Urothelium cell line (cell line): ENCODE measurements around the gene FAM114A1.
"Not testable (repeated sequence)": the region's sequence is repeated elsewhere in the genome, so short reads cannot be mapped to it uniquely, and the experiment has no call there.

Experiments used
- DNase-seq: peaks from one replicate; pipeline ENCODE4 v3.0.0; 2011; ENCODE audit warnings: low spot score, mixed read lengths
- FAIRE-seq: peaks from 2 replicates; lab custom pipeline; 2011; peaks lifted over from hg19 to GRCh38; lab: Jason Lieb, UNC

Gene FAM114A1

GRCh38 chr4:38896940-38897339, 29.3 kb downstream of the FAM114A1 start:
- FAIRE-seq (no peak), DNase-seq (no peak)

- DNase-seq: no peak
- FAIRE-seq: no peak
Observed at GRCh38 chr4:38898245-38898644, 30.6 kb downstream of the FAM114A1 start.

GRCh38 chr4:38902221-38902620, 34.6 kb downstream of the FAM114A1 start:
- DNase-seq (no peak), FAIRE-seq (no peak)

DNA sequence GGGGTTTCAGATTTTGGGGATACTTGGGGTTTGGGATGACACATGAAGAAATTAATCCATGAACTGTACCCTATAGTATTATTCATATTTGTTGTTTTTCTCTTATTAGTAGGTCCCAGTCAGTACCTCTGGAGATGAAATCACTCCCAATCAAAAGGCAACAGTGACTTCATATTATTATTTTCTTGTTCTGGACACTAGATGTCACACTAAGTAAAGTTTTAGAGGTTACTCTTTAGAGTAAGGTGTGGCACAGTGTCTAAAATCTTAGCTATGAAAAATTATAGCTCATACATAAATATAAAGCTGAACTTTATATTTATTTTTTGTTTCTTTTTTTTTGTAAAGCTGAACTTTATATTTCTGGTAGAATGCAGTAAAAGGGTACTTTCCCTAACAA, 35.1 kb downstream of the FAM114A1 start:
- no peak for FAIRE-seq

DNA sequence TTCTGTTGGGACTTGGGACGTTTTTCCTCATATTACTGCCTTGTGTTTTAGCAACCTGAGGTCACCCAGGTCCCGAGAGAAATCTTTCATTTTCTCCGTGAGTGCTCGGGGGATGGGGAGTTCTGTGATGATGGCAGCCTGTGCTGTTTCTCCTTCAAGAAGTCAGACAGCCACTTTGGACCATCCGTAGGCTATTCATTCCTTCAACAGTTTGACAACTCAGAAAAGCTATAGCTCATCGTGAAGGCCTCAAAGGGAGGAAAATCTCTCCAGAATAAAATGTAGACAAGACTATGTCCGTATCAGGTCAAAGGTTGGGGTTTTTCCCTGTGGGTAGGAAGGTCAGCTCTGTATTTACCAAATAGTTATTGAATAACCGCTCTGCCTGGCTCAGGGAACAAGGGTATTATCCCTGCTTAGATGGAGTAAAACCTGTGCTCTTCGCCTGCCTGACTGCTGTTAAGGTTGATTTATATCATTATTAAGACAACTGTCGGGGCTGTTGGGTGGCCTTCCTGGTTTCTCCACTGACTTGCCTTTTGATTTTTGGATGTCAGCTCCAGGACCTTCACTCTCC, 36.6 kb downstream of the FAM114A1 start:
- DNase-seq (no peak), FAIRE-seq (no peak)

More for the DNA sequence above, 35.1 kb downstream of the FAM114A1 start:
- peak; percentile 36 for DNase-seq

GRCh38 chr4:38904682-38905081, 37.1 kb downstream of the FAM114A1 start:
- FAIRE-seq: no peak
- no peak for DNase-seq

DNA sequence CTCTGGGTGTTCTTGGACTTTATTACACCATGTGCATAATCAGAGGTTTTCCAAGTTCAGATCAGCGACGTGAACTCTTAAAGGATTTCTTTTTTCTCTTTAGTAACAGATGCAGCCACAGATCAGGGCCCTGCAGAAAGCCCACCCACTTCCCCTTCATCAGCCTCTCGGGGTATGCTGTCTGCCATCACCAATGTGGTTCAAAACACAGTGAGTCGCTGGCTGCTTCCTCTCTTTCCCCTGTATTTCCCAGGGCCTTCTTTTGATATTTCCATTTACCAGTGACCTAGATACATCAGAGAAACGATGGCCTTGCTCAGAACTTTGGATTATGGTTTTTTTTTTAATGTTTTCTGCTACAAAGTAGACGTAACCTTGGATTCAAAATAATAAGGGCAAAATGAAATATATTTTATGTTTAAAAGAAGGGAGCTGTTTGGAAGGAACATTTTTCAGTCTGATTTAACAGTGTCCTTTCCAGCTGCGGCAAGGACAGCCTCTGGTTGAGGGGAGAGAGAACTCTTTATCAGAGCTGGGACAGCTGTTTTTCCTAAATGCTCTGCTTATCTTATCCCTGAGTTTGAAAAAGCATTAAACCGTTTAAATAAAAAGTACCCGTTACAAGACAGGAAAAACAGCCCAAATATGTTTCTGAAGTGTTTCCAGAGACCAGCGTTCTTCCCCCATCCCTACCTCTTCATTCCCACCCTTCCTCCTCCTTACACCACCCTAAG, 38.2 kb downstream of the FAM114A1 start:
- FAIRE-seq: no peak

GRCh38 chr4:38907696-38908270, 40.2 kb downstream of the FAM114A1 start:
- no peak for DNase-seq
- no peak for FAIRE-seq

More for the DNA sequence above, 38.2 kb downstream of the FAM114A1 start:
- DNase-seq: no peak

- FAIRE-seq (no peak), DNase-seq (no peak)
Observed at GRCh38 chr4:38909015-38909414, 41.4 kb downstream of the FAM114A1 start.

DNA sequence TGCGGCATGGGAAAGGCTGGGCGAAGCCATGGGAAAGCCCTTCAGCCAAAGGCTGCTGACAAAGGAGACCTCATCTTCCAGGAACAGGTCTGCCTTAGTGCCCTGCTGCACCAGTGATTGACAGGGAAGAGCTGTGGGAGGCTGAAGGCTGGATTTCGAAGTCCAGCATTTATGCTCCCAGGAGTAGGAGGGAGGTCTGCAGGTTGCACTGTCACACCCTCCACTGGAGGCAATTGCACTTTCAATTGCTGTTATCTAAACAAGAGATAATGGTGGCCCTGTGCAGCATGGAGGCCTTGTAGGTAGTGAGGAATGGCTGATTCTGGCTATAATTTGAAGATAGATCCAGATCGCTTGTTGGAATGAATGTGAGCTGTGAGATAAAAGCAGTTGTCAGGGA, 43.7 kb downstream of the FAM114A1 start:
- FAIRE-seq: no peak
- no peak for DNase-seq

DNA sequence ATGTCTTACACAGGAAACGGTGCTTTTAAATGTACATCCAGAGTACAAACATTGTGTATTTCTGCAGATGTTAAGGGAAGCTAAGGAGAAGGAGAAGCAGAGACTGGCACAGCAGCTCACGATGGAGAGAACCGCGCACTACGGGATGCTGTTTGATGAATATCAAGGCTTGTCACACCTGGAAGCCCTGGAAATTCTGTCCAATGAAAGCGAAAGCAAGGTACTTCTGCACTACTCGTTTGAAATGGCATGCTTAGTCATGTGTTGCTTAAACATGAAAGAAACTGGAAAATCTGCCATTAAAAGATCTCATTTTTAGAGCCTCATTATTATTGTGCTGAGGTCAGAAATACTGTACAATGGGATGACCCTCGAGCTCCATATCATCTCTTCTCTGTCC, 47.2 kb downstream of the FAM114A1 start:
- DNase-seq: no peak

DNA sequence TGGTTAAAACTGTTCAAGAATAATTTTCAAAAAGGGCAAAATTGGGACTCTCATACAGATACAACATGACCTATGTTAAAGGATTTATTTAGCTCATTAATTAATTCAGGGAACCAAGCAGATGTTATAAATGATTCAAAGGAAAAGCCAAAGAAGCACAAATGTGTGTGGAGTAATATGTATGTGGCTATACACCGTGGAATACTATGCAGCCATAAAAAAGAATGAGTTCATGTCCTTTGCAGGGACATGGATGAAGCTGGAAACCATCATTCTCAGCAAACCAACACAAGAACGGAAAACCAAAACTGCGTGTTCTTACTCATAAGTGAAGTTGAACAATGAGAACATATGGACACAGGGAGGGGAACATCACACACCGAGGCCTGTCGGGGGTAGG, 48.7 kb downstream of the FAM114A1 start:
- FAIRE-seq, DNase-seq: not testable (repeated sequence)

More for the DNA sequence above, 47.2 kb downstream of the FAM114A1 start:
- FAIRE-seq: no peak

DNA sequence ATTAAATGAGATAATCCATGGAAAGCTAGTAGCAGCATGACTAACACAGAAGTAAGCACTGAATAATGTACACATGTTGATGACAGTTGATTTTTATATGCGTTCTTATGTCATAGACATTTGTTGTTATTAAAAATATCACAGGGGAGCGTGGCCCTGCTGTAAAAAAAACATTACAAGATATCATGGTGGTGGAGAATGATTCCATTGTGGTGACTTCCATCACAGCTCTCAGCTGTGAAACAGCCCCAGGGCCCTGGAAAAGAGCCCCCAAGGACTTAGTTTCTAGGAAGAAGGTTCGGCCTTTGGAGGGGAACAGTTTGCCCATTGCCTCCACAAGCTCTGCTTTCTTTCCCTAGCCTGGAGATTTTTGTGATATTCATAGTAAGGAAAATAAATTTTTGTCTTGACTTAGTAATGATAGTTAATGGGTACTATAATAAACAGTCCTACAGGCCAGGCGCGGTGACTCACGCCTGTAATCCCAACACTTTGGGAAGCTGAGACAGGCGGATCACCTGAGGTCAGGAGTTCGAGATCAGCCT, 49.9 kb downstream of the FAM114A1 start:
- DNase-seq (no peak), FAIRE-seq (no peak)

DNA sequence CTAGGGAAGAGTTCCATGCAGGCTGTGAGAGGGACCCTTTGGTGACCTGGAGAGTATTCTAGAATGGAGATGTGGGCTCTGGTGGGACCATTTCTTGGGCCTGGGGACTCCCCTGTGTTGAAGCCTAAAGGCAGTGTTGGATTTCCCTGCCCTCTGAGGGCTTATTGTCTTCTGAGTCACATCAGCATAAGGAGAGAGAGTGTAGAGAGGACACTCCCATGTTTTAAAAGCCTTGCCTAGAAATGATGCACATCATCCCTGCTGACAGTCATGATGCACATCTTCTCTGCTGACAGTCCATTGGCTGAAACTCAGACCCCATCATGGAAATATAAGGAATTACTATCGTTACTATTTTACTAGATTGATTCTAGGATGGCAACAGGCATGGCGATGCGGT, 51.9 kb downstream of the FAM114A1 start:
- DNase-seq: no peak
- no peak for FAIRE-seq

DNA sequence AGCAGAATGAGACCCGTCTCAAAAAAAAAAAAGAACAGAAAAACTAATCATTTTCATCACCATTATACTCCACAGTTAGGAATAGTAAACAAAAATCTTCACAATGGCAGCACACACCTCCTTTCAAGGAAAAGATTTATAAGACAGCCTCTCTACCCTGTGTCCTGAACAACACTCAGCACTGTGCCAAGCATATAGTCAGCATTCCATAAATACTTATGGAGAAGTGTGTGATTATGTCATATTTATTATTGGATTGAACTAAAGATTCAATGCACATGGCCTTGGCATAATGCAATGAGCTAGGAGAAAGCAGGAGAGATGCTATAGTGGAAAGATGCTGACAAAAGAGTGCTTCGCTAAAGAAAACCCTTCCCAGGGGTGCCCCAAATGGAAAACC, 52.6 kb downstream of the FAM114A1 start:
- FAIRE-seq (no peak), DNase-seq (no peak)

- DNase-seq (no peak), FAIRE-seq (no peak)
Observed at GRCh38 chr4:38920677-38921076, 53.1 kb downstream of the FAM114A1 start.

DNA sequence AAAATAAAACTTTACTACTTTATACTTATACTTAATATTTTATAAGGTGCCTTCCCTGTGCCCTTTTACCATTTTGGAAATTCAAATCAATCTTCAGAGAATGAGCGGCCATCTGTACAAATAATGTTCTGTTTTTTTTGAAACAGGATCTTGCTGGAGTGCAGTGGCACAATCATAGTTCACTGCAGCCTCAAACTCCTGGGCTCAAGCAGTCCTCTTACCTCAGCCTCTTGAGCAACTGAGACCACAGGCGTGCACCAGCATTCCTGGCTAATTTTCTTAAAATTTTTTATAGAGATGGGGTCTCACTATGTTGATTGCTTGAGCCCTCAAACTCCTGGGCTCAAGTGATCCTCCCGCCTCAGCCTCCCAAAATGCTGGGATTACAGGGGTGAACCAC, 53.5 kb downstream of the FAM114A1 start:
- DNase-seq (no peak), FAIRE-seq (no peak)

- no peak for DNase-seq
- FAIRE-seq: no peak
Observed at GRCh38 chr4:38923746-38924145, 56.1 kb downstream of the FAM114A1 start.

GRCh38 chr4:38924353-38924752, 56.7 kb downstream of the FAM114A1 start:
- no peak for DNase-seq
- FAIRE-seq: no peak

- no peak for DNase-seq
- FAIRE-seq: no peak
Observed at GRCh38 chr4:38925492-38926413, 58.1 kb downstream of the FAM114A1 start.

DNA sequence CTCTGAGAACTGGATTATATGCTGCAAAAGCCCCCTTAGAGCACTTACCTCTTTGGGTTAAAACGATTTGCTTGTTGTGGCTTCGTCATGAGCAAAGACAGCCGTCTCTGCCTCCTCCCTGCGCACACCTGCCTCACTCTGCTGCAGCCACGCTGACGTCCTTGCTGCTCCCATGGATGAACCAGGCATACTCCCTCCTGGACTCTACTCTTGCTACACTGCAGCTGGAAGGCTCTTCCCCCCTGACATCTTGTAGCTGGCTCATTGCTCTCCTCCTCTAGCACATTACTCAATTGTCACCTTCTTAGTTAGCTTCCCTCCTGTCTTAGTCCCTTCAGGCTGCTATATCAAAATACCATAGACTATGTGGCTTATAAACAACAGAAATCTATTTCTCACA, 59.3 kb downstream of the FAM114A1 start:
- no peak for FAIRE-seq

More for the DNA sequence above, 59.3 kb downstream of the FAM114A1 start:
- DNase-seq: no peak
